NB4 (cell line): ENCODE results near the gene RNMT.

Source experiments
- DNase-seq: peaks from one replicate; pipeline ENCODE4 v3.0.0; 2010; ENCODE audit warnings: low read depth
- H3K4me3 ChIP-seq: one replicate; pipeline ENCODE4 v1.5.1; 2011; ENCODE audit warnings: mild to moderate bottlenecking, low read depth, low read length, moderate library complexity
- CTCF ChIP-seq: IDR thresholded peaks from one replicate; pipeline ENCODE4 v1.5.1; 2012; ENCODE audit warnings: low read depth, low read length
- MAX ChIP-seq: IDR thresholded peaks from 2 replicates; pipeline ENCODE4 v1.6.1; 2011; ENCODE audit warnings: low read depth, low read length
- MYC ChIP-seq: IDR thresholded peaks from 2 replicates; pipeline ENCODE4 v1.6.1; 2011; ENCODE audit warnings: low read depth, low read length
- POLR2A ChIP-seq: IDR thresholded peaks from 2 replicates; pipeline ENCODE4 v1.6.1; 2011; ENCODE audit warnings: mild to moderate bottlenecking; ENCODE audit not compliant: insufficient read length; ENCODE audit errors: extremely low read depth

The RNMT gene

GRCh38 chr18:13713455-13714055 lies 12.9 kb upstream of the RNMT start:
- TF ChIP-seq POLR2A = no peak
- TF ChIP-seq CTCF = no peak
- no peak for TF ChIP-seq MAX
- TF ChIP-seq MYC = no peak
- no peak for DNase-seq
- no peak overlapping the region for H3K4me3 ChIP-seq

- DNase-seq = no peak
- no peak overlapping the region for H3K4me3 ChIP-seq
- TF ChIP-seq MAX (no peak), CTCF (no peak)
Observed at GRCh38 chr18:13715330-13715729, 11.1 kb upstream of the RNMT start.

GRCh38 chr18:13716916-13717315 lies 9.6 kb upstream of the RNMT start:
- TF ChIP-seq POLR2A (no peak), CTCF (no peak), MYC (no peak), MAX (no peak)
- no peak overlapping the region for H3K4me3 ChIP-seq
- no peak for DNase-seq

- TF ChIP-seq MAX (no peak), CTCF (no peak), MYC (no peak), POLR2A (no peak)
- no peak for DNase-seq
- H3K4me3 ChIP-seq = no peak overlapping the region
Observed at GRCh38 chr18:13720123-13720522, 6.3 kb upstream of the RNMT start.

- TF ChIP-seq MYC (no peak), MAX (no peak), CTCF (no peak), POLR2A (no peak)
- no peak for DNase-seq
- no peak overlapping the region for H3K4me3 ChIP-seq
Observed at GRCh38 chr18:13720847-13721246, 5.6 kb upstream of the RNMT start.
